ENCODE measurements around the gene NCAPD3.

DNA sequence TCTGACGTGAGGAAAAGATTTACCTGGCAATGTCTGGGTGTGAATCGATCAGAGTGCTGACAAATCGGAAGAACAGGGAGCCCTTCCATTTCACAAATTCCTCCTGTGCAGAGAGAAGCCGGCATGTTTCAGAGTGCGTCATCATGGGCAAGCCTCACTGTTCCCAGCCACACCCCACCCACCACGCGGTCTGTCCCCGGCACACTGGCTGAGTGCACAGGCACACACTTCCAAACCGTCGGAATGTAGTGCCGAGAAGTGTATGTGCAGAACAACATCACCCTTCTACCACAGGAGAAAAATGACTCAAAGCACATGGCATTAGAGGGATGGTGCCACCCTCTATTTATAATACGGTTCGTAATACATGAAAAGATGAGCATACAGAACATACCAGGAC is 47.5 kb downstream of the NCAPD3 start:
- TF ChIP-seq EZH2 (IDR thresholded peaks at IDR 0.05; ENCODE audit: insufficient read depth, poor library complexity, severe bottlenecking), result no peak
- no peak for TF ChIP-seq EZH2phosphoT487 (IDR thresholded peaks at IDR 0.05; ENCODE audit: insufficient read depth, low read depth)

All from GM23248 (cell line).